Fibroblast of lung (primary cell): Measurements from ENCODE around the gene COX10.

Experiments used
- CTCF ChIP-seq, 2 donors: IDR thresholded peaks in 1 of 2; conservative IDR thresholded peaks in 1 of 2; 1 replicate in 1 of 2; 2 replicates in 1 of 2; pipeline ENCODE4 v1.5.1; 2011 to 2012; ENCODE audit warnings: low read length in 2 of 2, control low read depth in 1 of 2, inconsistent platforms in 1 of 2, low read depth in 1 of 2, mild to moderate bottlenecking in 1 of 2
- EZH2 ChIP-seq: IDR thresholded peaks from 2 replicates; pipeline ENCODE4 v1.5.1; 2012; ENCODE audit warnings: low read length, control low read depth, mild to moderate bottlenecking; ENCODE audit errors: missing control alignments

- no peak for TF ChIP-seq CTCF (conservative IDR thresholded peaks at IDR 0.05 in 1 of 2, IDR thresholded peaks at IDR 0.05 in 1 of 2; ENCODE audit: low read depth in 1 of 2, low read length in 2 of 2)
- no peak for TF ChIP-seq EZH2
Measured at GRCh38 chr17:14135906-14136590, 66.7 kb downstream of the COX10 start.
